Measurements from ENCODE around the gene REG3A.

Gene REG3A

GRCh38 chr2:79189465-79189864 lies 29.9 kb upstream of the REG3A start:
- Histone ChIP-seq H3K27me3 (ENCODE audit: insufficient read depth, low read depth) (no peaks in the 10 kb centered on the region), H3K4me3 (IDR thresholded peaks at IDR 0.05; ENCODE audit: insufficient read depth, low read depth, low read length) (no peak overlapping the region), H2AFZ (ENCODE audit: low read depth) (no peak overlapping the region), H3K79me2 (ENCODE audit: insufficient read depth, low read depth) (no peaks in the 10 kb centered on the region), H3K27ac (no peak overlapping the region), H4K20me1 (ENCODE audit: insufficient read depth) (no peaks in the 10 kb centered on the region), H3K36me3 (ENCODE audit: insufficient read depth) (no peaks in the 10 kb centered on the region), H3K4me1 (ENCODE audit: low read depth, poor library complexity, severe bottlenecking) (no peaks in the 10 kb centered on the region), H3K9ac (no peak overlapping the region), H3K4me2 (no peak overlapping the region)
- no peak for TF ChIP-seq CTCF (conservative IDR thresholded peaks at IDR 0.05; ENCODE audit: low read depth, low read length)

GRCh38 chr2:79181617-79182016 lies 22.1 kb upstream of the REG3A start:
- H3K9ac ChIP-seq, result no peak overlapping the region
- TF ChIP-seq CTCF (conservative IDR thresholded peaks at IDR 0.05; ENCODE audit: low read depth, low read length), result no peak
- no peaks in the 10 kb centered on the region for H3K79me2 ChIP-seq (ENCODE audit: insufficient read depth, low read depth)
- no peak overlapping the region for H3K27ac ChIP-seq
- H3K27me3 ChIP-seq (ENCODE audit: insufficient read depth, low read depth), result no peaks in the 10 kb centered on the region
- H3K36me3 ChIP-seq (ENCODE audit: insufficient read depth), result no peaks in the 10 kb centered on the region
- no peak overlapping the region for H3K4me3 ChIP-seq (IDR thresholded peaks at IDR 0.05; ENCODE audit: insufficient read depth, low read depth, low read length)
- H3K4me1 ChIP-seq (ENCODE audit: low read depth, poor library complexity, severe bottlenecking), result no peaks in the 10 kb centered on the region
- no peaks in the 10 kb centered on the region for H4K20me1 ChIP-seq (ENCODE audit: insufficient read depth)
- H2AFZ ChIP-seq (ENCODE audit: low read depth), result no peak overlapping the region
- no peak overlapping the region for H3K4me2 ChIP-seq

GRCh38 chr2:79180092-79180491 lies 20.5 kb upstream of the REG3A start:
- H3K27ac ChIP-seq, result no peak overlapping the region
- no peak overlapping the region for H3K9ac ChIP-seq
- H3K4me2 ChIP-seq, result no peak overlapping the region
- no peak for TF ChIP-seq CTCF (conservative IDR thresholded peaks at IDR 0.05; ENCODE audit: low read depth, low read length)
- H3K4me1 ChIP-seq (ENCODE audit: low read depth, poor library complexity, severe bottlenecking), result no peaks in the 10 kb centered on the region
- no peaks in the 10 kb centered on the region for H4K20me1 ChIP-seq (ENCODE audit: insufficient read depth)
- H3K36me3 ChIP-seq (ENCODE audit: insufficient read depth), result no peaks in the 10 kb centered on the region
- no peak overlapping the region for H2AFZ ChIP-seq (ENCODE audit: low read depth)
- H3K79me2 ChIP-seq (ENCODE audit: insufficient read depth, low read depth), result no peaks in the 10 kb centered on the region
- H3K4me3 ChIP-seq (IDR thresholded peaks at IDR 0.05; ENCODE audit: insufficient read depth, low read depth, low read length), result no peak overlapping the region
- H3K27me3 ChIP-seq (ENCODE audit: insufficient read depth, low read depth), result no peaks in the 10 kb centered on the region

- TF ChIP-seq CTCF (conservative IDR thresholded peaks at IDR 0.05; ENCODE audit: low read depth, low read length), result no peak
- Histone ChIP-seq H3K4me3 (IDR thresholded peaks at IDR 0.05; ENCODE audit: insufficient read depth, low read depth, low read length) (no peak overlapping the region), H3K27ac (no peak overlapping the region), H3K4me2 (no peak overlapping the region), H3K27me3 (ENCODE audit: insufficient read depth, low read depth) (no peaks in the 10 kb centered on the region), H3K9ac (no peak overlapping the region), H3K4me1 (ENCODE audit: low read depth, poor library complexity, severe bottlenecking) (no peaks in the 10 kb centered on the region), H2AFZ (ENCODE audit: low read depth) (no peak overlapping the region), H3K79me2 (ENCODE audit: insufficient read depth, low read depth) (no peaks in the 10 kb centered on the region), H3K36me3 (ENCODE audit: insufficient read depth) (no peaks in the 10 kb centered on the region), H4K20me1 (ENCODE audit: insufficient read depth) (no peaks in the 10 kb centered on the region)
Measured at GRCh38 chr2:79179036-79179435, 19.5 kb upstream of the REG3A start.

All from KMS-11 (cell line).